HG03558 (cell line): Measurements from ENCODE around the gene SF3A1.

Source experiments
- ATAC-seq: cut with Tn5 transposase; IDR thresholded peaks from one replicate; pipeline ENCODE4 v1.9.1; 2021; ENCODE audit warnings: moderate number of reproducible peaks; ENCODE audit not compliant: unreplicated experiment; ENCODE audit errors: extremely low read depth

SF3A1 gene

GRCh38 chr22:30291058-30291892 is 65.4 kb downstream of the SF3A1 start:
- no peak for ATAC-seq

DNA sequence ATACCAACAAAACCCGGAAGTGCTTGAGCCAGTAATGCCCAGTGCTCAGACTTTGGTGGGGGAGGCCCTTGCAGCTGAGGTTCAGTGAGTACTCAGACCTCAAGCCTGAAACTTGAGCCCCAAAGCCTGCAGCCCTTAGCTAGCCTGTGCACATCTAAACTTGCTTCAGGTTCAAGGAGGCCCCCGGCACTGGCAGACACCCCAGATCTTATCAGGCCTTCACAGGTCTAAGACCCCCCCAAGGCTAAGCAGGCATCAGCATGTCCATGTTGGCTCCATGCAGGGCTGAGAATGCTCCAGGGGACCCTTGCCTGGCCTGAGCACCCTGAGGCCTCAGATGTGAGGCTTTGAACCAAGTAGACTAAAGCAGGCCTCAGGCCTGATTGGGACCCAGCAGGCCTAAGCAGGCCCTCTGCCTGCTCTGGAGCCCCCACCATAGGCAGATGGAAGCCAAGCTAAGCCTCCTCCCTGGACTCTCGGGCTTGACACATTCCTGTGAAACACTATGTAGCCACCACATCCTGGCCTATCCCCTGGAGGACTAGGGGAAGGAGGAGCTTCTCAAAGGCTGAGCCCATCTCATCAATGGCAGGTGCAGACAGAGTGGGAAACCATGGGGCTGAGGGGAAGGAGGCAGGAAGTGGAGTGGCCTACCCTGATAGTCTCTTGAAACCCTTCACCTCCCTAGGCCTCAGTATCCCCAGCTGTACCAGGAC is 66.2 kb downstream of the SF3A1 start:
- no peak for ATAC-seq

DNA sequence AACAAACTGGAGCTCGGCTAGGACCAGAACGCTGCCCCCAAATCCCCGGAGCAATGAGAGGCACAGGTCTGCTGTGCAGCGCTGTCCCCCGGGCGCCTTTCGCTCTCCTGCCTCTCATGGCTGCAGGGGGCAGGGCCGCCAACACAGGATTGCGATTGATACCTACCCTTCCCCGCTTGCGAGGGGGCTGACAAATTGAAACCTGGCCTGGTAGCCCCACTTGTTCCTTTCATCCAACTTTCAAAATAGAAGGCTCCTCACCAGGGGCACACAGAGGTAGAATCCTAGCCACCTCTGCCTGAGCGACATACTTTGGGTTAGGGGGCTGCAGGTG is 66.7 kb downstream of the SF3A1 start:
- ATAC-seq = no peak

DNA sequence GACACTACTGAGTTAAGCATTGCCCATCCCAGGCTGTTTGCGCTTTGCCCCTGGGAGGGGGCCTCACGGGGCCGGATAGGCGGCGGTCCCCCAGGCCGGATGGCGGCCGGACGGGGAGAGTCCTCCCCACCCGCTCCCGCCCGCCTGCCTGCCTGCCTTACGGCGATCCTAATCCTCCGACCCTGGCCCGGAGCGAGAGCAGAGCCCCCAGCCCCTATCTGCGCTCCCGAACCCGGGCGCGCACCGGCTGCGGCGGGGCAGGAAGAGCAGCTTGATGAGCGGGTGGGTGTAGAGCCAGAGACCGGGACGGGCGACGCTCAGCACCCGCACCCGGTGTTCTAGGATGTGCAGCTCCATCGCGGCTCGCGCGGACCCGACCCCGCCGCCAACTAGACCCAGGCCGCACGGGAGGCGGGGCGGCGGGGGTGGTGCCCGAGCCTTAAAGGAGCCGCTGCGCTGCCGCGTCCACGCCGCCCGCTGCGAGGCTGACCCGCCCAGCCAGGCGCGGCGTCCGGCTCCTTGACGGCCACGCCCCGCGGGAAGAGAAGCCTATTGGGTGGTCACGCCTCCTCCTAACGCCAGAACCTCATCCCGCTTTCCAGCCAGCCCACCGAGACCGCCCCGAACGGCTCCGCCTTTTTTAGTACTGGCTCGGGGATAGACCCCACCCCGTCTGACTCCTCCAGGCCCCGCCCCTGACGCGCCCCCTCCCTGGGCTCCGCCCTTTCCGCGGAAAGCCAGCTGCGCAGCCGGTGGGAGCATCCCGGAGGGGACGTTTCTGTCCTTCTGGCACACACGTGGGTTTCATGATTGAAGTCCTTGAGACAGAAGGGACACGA is 67.3 kb downstream of the SF3A1 start, which contains the start of gene CASTOR1:
CASTOR1 (minus strand) TSS at position 365 of the 839 bp plus-strand sequence; CDS start at position 357, 8 bp downstream.
- ATAC-seq = no peak

- ATAC-seq = no peak
Measured at GRCh38 chr22:30288419-30289140, 68.1 kb downstream of the SF3A1 start.

- no peak for ATAC-seq
Measured at GRCh38 chr22:30287648-30288418, 68.9 kb downstream of the SF3A1 start.

DNA sequence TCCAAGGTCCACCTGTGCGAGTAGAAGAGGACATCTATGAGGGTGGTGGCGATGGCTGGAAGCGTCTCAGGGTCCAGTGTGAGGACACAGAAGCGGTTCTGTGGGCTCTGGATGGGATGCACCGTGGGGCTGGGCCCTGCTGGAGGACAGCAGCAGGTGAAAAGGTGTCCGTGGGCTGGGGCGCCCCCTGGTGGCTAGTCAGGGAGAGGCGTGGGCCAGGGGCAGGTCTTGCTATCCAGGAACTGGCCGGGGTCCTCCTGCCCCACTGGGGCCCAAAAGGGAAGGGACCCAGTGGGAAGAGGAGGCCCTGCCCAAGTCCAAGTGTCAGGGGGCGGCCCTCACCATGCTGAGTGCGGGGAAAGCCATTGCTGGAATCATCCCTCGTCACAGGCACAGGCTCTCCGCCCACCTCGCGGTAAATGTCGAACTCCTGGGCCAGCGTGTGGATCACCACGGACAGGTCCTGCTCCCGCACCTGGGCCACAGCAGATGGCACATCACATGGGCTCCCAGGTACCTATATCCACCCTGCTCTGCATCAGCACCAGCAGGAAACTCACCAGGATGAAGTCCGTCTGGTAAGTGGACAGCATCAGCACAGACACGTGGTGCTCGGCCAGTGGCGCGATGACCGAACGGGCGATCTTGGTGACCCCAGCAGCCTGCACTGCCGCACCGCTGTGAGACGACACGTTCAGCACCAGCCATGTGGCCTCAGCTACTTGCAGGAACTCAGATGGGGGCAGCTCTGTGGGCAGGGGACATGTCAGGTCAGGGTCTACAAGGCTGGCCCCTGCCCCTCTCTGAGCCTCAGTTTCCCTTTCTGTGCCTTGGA is 69.7 kb downstream of the SF3A1 start:
- ATAC-seq = no peak

DNA sequence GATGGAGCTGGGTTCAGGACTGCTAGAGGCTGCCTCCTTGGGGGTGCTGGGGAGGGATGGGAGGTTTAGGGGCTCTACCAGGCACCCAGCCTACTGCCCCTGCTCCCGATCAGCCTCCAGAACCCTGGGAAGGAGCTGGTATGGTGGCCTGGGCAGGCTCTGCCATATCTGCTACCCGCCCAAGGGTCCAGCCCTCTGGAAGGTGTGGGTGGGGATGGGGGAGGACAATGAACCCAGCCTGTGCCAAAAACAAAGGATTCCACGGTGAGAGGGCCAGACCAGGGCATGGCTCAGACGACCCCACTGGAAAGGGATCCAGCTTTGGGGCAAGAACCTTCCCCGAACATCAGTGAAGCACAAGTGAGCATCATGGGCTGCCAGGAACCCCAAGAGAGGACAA is 70.4 kb downstream of the SF3A1 start:
- ATAC-seq = no peak

GRCh38 chr22:30285846-30286200 is 70.9 kb downstream of the SF3A1 start:
- ATAC-seq = no peak

DNA sequence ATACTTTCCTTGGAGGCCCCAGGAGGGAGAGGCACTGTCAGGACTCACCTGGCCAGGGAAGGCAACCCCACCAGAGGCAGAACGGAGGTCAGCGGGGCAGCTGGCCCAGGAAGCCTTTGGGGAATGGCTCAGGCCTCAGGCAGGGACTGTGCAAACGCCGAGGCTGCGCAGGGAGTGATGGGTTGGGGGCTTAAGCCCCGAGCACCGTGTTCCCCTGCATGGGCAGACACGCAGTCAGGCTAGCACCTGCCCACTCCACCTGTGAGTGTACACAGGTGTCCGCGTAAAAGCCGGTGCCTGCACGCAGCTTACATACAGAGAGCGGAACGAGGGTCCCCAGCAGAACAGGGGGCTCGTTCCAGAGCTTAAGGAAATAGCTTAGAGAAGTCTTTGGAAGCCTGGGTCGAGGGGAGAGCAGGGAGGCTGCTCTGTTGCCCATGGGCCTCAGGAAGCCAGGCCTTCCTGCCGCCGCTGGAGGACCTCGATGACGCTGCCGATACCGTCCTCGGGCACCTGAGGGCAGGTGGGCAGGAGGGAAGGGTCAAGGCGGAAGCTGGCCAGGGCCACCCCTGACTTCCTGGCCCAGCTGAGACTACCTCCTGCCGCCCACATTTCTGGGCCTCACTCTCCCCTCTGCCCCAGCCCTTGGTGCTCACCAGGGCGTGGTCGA is 71.4 kb downstream of the SF3A1 start:
- no peak for ATAC-seq

- no peak for ATAC-seq
Measured at GRCh38 chr22:30284666-30285065, 72.0 kb downstream of the SF3A1 start.

DNA sequence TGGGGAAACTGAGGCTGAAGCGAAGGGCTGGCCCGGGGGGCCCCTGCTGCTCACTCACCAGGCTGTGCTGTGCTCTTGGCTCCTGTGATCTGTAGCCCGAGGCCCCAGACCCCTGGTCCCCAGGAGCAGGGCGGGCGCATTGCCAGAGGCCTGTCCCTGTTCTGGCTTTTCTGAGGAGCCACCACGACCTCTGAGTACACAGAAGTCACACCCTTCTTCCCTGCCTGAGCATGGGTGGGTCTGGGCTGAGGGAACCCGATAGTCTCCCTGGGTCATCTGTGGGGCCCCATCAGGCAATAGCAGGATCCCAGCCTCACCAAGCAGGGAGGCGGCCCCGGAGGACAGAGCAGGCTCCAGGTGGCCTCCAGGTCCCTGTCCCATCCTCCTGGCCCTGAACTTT is 72.5 kb downstream of the SF3A1 start:
- no peak for ATAC-seq

DNA sequence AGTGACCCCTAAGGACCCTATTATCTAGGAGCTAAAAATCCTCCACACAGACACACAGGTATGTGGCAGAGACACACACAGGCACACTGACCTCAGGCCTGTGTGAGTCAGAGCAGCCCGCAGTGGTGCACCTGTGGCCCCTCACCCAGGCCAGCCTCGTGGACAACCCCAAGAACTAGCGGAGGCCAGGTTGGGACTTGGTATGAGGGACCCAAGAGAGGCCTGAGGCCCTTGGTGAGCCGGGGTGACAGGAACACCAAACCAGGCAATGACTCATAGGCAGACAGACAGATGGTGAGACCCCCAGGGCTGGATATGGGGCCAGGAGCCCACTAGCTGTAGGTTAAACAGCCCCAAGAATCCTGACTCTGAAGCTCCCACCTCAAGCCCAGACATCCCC is 73.4 kb downstream of the SF3A1 start:
- ATAC-seq = no peak

GRCh38 chr22:30282616-30283046 is 74.1 kb downstream of the SF3A1 start:
- no peak for ATAC-seq
